GM21723 (cell line): ENCODE measurements around the gene CHSY1.

Experiments used
- ATAC-seq: cut with Tn5 transposase; IDR thresholded peaks from one replicate; pipeline ENCODE4 v1.9.1; 2021; ENCODE audit warnings: mild to moderate bottlenecking, moderate library complexity; ENCODE audit not compliant: unreplicated experiment

Gene CHSY1

DNA sequence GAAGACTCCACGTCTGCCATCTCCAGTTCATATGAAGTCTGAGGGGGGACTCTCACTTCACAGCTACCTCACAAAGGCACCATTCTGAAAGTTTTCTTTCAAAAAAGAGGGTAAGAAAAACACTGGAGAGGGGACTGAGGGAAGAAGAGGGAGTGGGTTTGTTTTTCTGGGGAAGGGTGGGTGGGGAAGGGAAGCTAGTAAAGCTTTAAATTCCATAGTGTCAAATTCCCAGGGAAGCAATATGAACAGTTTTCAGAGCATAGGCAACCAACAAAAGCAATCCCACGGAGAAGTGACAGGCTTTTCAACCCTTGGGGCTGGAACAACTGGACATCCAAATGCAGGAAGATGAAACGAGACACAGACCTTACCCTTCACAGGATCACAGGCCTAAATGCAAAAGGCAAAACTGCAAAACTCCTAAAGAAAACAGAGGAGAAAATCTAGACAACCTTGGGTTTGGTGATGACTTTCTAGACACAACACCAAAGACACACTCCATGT lies 61.7 kb downstream of the CHSY1 start:
- no peak for ATAC-seq

GRCh38 chr15:101189409-101190091 lies 62.3 kb downstream of the CHSY1 start:
- ATAC-seq = no peak

DNA sequence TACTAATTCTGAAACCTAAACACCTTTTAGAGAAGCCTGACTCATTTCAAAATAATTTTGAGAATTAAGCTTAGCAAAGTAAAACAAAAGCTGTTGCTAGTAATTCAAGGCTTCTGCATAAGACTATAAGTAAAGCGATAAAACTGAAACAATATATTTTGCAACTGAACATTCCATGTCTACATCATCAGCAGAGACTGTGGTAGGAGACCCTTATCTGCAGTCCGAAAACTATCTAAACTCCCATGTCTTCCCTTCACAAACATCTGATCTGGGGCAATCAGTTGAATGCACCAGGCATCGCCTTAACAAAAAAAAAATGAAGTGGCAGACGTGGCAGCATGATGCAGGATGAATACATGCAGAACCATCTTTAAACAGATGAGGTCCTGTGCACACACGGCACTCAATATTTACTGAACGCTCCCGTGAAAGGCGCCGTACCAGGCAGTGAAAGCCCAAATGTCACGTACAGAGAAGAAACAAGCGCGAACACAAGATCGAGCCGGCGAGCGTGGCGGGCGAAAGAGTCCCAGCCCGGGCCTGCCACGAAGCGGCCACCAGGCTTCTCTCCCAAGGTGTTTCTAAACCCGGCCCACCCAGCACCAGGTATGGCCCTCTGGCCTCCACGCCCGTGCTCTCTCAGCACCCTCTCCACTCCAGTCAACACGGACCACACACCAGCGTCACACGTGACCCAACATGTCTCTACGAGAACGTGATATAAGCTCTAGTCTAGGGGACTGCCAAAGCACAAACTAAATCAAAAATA lies 63.0 kb downstream of the CHSY1 start:
- peak; percentile 72 for ATAC-seq

DNA sequence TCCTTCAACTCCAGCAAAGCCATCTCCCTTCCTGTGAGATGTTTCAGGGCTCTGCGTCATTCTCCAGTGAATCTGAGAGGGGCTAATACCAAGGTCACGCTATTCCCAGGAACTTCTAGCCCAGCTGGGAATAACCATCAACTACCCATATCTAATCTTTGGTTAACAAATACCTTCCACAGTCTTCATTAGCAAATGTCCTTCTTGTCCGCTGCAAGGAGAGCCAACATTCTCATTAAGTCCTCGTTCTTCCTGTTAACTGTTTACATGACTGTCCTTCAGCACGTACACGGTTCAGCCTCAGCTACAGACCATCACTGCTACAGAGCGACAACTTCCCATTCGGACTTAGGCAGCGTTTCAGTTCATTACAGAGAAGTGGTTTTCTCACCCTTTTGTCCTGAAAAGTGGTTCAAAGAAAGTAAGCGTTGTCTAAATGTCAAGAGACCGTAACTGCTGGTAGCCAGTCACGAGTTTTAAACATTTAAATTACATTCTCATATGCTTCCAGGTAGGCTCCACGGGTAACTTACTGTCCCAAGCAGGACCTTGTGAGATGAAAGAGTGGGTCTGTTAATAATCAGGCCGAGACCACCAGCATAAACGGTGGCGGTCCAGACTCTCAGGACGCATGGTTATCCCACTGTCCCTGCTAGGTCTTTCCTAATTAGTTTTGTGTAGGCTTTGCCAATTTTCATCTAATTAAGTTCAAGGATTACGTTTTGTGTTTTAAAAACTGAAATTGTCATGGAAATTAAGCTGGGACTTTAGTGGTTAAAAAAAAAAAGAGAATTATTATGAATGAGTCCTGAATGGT lies 63.8 kb downstream of the CHSY1 start:
- peak; percentile 25 for ATAC-seq

DNA sequence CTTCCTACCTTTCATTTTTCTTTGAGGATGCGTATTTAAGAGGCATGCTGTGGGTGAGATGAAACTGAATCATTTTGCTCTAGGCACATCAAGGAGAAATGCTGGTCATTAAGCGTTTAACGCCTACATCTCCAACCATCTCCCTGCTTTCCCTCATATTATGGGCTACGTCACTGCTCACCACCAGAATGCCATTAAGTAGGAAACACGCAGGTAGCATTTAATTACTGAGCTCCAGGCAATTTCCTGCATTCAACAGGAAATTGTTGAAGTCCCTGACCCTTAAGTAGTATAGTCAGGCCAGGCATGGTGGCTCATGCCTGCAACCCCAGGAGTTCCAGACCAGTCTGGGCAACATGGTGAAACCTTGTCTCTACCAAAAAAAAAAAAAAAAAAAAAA lies 66.1 kb downstream of the CHSY1 start:
- ATAC-seq = no peak

DNA sequence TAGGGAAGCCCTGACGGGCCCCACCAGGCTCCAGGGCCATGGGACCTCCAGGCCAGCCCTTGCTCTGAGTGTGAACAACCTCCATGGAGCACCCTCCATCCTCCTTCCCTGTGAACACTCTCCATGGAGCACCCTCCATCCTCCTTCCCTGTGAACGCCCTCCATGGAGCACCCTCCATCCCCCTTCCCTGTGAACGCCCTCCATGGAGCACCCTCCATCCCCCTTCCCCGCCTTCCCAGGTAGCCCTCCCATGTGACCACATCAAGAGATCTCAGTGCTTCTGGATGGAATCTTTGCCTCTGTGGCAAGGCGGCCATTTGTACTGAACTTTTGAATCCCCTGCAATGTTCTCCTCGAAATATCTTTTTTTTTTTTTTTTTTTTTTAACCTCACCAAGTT lies 66.5 kb downstream of the CHSY1 start:
- ATAC-seq = no peak

GRCh38 chr15:101184830-101185229 lies 67.0 kb downstream of the CHSY1 start:
- ATAC-seq = no peak

GRCh38 chr15:101183931-101184305 lies 67.9 kb downstream of the CHSY1 start:
- ATAC-seq = no peak

GRCh38 chr15:101183226-101183930 lies 68.5 kb downstream of the CHSY1 start:
- no peak for ATAC-seq

GRCh38 chr15:101182215-101182614 lies 69.6 kb downstream of the CHSY1 start:
- no peak for ATAC-seq

- ATAC-seq = no peak
Observed at GRCh38 chr15:101181349-101181748, 70.5 kb downstream of the CHSY1 start.

- ATAC-seq = no peak
Observed at GRCh38 chr15:101180620-101181307, 71.1 kb downstream of the CHSY1 start.

DNA sequence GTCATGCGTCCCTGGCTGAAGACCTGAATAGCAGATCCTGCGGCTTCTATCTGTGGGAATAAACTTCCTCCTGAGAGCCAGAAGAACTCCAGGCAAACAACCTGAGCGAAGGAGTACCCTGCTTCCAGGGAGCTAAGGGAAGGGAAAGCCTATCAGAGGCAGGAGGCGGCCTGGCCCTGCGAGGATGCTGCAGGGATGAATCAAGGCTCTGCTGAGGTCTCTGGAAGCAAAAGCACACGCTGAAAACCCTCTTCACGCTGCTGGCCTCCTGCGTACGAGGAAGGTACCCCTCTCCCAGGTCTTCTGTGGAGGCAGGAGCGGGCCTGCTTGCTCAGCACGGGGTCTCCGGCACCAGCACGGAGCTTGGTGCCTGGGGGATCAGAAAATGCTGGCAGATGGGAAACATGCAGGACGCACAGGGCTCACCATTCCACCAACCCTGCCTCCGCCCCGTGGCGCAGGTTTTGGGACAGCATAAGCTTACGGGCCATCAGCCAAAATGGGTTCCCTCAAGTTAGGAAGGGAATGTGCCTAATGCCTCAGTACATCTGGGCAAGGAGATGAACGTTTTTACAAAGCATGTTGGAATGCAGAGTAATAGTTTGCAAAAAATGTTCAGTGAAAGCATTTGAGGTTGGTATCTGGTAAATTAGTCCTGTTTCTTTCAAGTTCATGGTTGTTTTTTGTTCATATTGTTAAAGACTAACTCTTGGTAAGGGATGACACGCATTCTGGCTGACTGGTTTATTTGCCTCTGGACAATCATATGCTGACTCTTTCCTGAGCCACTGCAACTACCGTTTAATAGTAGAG lies 72.3 kb downstream of the CHSY1 start:
- no peak for ATAC-seq

- no peak for ATAC-seq
Observed at GRCh38 chr15:101178931-101179330, 72.9 kb downstream of the CHSY1 start.

DNA sequence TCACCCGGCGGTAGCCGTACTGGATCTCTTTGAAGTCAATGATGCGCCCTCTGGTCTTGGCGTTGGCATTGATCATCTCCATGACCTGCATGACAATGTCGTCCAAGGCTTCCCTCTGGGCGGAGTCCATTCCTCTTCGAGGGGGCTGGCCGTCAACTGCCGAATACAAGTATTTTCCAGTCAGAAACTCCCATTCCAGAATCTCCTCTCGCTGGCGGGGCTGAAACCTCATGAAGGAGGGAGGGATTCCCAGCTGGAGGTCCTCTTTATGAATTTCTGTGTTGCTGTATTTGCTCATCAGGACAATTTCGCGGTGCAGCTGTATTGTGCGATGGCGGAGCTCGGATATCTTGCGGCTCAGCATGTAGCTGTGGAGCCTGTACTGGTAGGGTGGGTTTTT lies 73.4 kb downstream of the CHSY1 start:
- no peak for ATAC-seq

- ATAC-seq = no peak
Observed at GRCh38 chr15:101177866-101178265, 74.0 kb downstream of the CHSY1 start.

DNA sequence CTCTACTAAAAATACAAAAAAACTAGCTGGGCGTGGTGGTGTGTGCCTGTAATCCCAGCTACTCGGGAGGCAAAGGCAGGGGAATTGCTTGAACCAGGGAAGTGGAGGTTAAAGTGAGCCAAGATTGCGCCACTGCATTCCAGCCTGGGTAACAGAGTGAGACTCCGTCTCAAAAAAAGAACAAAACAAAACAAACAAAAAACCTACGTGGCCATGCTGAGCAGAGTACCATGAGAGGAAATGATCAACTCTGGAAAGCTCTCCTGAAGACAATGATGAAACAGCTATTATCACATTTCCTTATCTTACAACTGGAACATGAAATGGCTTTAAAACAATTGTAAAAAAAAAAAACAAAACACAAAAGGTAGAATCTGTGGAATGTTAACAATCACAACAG lies 75.2 kb downstream of the CHSY1 start:
- ATAC-seq = no peak

- no peak for ATAC-seq
Observed at GRCh38 chr15:101175401-101175800, 76.4 kb downstream of the CHSY1 start.

DNA sequence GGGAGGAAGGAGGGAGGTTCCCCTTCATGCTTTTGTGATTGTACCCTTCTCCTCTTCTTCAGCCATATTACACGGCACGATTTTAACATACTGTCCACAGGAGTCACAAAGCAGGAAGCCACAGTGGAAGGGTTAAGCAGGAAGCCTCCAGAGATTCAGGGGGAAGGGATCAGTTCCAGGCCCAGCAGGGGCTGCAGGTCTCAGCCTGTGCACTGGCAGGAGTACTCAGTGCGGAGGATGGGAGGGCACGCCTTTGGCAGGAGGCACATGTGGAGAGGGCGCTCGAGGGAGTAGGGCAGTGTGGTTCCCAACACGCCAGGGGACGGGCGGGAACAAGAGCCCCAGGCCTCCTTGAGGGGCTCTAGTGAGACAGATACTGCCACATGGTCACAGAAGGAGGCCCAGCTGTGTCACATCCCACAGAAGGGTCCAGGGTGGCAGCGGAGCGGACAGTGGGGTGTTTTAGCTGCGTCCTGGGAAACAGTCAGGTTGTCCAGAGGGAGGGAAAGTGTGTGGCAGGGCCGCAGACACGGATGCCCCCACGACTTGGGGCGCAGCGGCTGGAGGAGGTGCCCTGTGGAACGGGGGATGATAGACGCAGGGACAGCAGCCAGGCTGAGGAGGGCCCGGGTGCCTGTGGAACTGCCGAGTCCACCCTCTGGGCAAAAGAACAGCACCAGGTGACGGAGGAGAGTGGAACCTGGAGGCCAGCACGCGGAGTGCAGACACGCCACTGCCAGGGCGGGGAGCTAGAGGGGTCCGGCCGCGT lies 77.5 kb downstream of the CHSY1 start:
- no peak for ATAC-seq
